HFF-Myc (cell line): ENCODE measurements around the gene SETBP1.
A peak's percentile ranks its signal among the peaks of the same experiment; 100 is the strongest.

Experiments
- DNase-seq: peaks from one replicate; pipeline ENCODE4 v3.0.0-alpha.2; 2011; ENCODE audit warnings: low read depth; ENCODE audit errors: extremely low read depth
- H3K4me3 ChIP-seq: replicated peaks from 2 replicates; pipeline ENCODE4 v1.5.1; 2011; ENCODE audit warnings: low read depth, mild to moderate bottlenecking, control low read depth, low read length
- CTCF ChIP-seq: IDR thresholded peaks from 2 replicates; pipeline ENCODE4 v1.5.1; 2012; ENCODE audit warnings: mild to moderate bottlenecking, low read depth, low read length, control low read depth; ENCODE audit errors: missing control alignments

SETBP1 gene

GRCh38 chr18:44683556-44683955, 2.9 kb downstream of the SETBP1 start:
- no peak for TF ChIP-seq CTCF
- H3K4me3 ChIP-seq = no peak overlapping the region
- DNase-seq = no peak

GRCh38 chr18:44685296-44685695, 4.6 kb downstream of the SETBP1 start:
- H3K4me3 ChIP-seq = no peak overlapping the region
- TF ChIP-seq CTCF = no peak
- no peak for DNase-seq

GRCh38 chr18:44686156-44686555, 5.5 kb downstream of the SETBP1 start:
- no peak for TF ChIP-seq CTCF
- no peak for DNase-seq
- no peak overlapping the region for H3K4me3 ChIP-seq

GRCh38 chr18:44687421-44687820, 6.7 kb downstream of the SETBP1 start:
- no peak for TF ChIP-seq CTCF
- no peak overlapping the region for H3K4me3 ChIP-seq
- DNase-seq = peak; percentile 68

GRCh38 chr18:44689736-44690135, 9.0 kb downstream of the SETBP1 start:
- H3K4me3 ChIP-seq = no peak overlapping the region
- TF ChIP-seq CTCF = no peak
- DNase-seq = no peak

- TF ChIP-seq CTCF = no peak
- DNase-seq = no peak
- no peak overlapping the region for H3K4me3 ChIP-seq
Observed at GRCh38 chr18:44691148-44691925, 10.6 kb downstream of the SETBP1 start.

GRCh38 chr18:44693030-44693784, 12.5 kb downstream of the SETBP1 start:
- no peak overlapping the region for H3K4me3 ChIP-seq
- no peak for TF ChIP-seq CTCF
- DNase-seq = no peak
